ENCODE data around the gene MCC.

- TF ChIP-seq CTCF (tag by site-specific recombination; IDR thresholded peaks at IDR 0.05) (no peak), ZNF548 (tag by site-specific recombination; IDR thresholded peaks at IDR 0.05) (no peak), ZNF658 (tag by site-specific recombination; IDR thresholded peaks at IDR 0.05) (no peak), ZNF416 (tag by site-specific recombination; IDR thresholded peaks at IDR 0.05) (no peak), ZNF138 (tag by site-specific recombination; IDR thresholded peaks at IDR 0.05; ENCODE audit: borderline replicate concordance) (no peak), TSHZ1 (tag by site-specific recombination; IDR thresholded peaks at IDR 0.05; ENCODE audit: borderline replicate concordance) (no peak), MEIS1 (CRISPR knock-in tag; IDR thresholded peaks at IDR 0.05; ENCODE audit: borderline replicate concordance) (no peak), MZF1 (tag by site-specific recombination; IDR thresholded peaks at IDR 0.05; ENCODE audit: borderline replicate concordance) (no peak), ZNF621 (tag by site-specific recombination; IDR thresholded peaks at IDR 0.05) (no peak), ZNF266 (tag by site-specific recombination; IDR thresholded peaks at IDR 0.05; ENCODE audit: low read depth) (no peak), ZNF777 (tag by site-specific recombination; IDR thresholded peaks at IDR 0.05; ENCODE audit: borderline replicate concordance) (no peak)
These were observed 378.1 kb downstream of the MCC start for GRCh38 chr5:113110117-113110516.
